Activated CD8-positive, alpha-beta memory T cell treated with anti-CD3 and anti-CD28 coated beads, Interleukin-2, amount 10 ng/mL, durations not matched to agents 7 days and 5 days (primary cell): ENCODE data around the gene STMND1. TPM values are rescaled to one million over a fixed set of nuclear protein-coding genes. Genes with fewer than 3 reads are reported as not detected.

Source experiments
- ATAC-seq: fragments of 150-1000 bp; cut with Tn5 transposase; one replicate; pipeline ENCODE4 v1.10.0; 2021; ENCODE audit warnings: moderate library complexity
- CTCF ChIA-PET: fragments of 350-600 bp; sonication (Branson Sonifier 250); formaldehyde crosslinking; loops from one replicate; lab custom pipeline; 2021; ENCODE audit warnings: antibody characterized with exemption; lab: Charles Lee
- DNase-seq: peaks from one replicate; pipeline ENCODE4 v3.0.0-alpha.2; 2020
- H3K27ac Mint-ChIP-seq: one replicate; pipeline ENCODE4 v1.8.0; 2021; ENCODE audit warnings: mild to moderate bottlenecking, mixed read lengths
- H3K27me3 Mint-ChIP-seq: one replicate; pipeline ENCODE4 v1.8.0; 2021; ENCODE audit warnings: mixed read lengths
- H3K36me3 Mint-ChIP-seq: one replicate; pipeline ENCODE4 v1.8.0; 2021; ENCODE audit warnings: mild to moderate bottlenecking, mixed read lengths
- H3K4me1 Mint-ChIP-seq: one replicate; pipeline ENCODE4 v1.8.0; 2021; ENCODE audit warnings: mixed read lengths
- H3K4me3 Mint-ChIP-seq: one replicate; pipeline ENCODE4 v1.8.0; 2021; ENCODE audit warnings: mild to moderate bottlenecking, moderate library complexity, mixed read lengths
- H3K9me3 Mint-ChIP-seq: one replicate; pipeline ENCODE4 v1.8.0; 2022; ENCODE audit warnings: low read depth, mixed read lengths
- total RNA-seq, 2 experiments: library from RNA; stranded (reverse); gene quantifications; one replicate each; pipeline ENCODE4 v1.2.3, GENCODE V29; 2021

Gene STMND1
- total RNA-seq, 2 experiments from 2014 or later: not detected

- CTCF ChIA-PET: no interaction called here
Measured at GRCh38 chr6:17081860-17082508, 19.9 kb upstream of the STMND1 start.

GRCh38 chr6:17083397-17083796, 18.5 kb upstream of the STMND1 start:
- peaks cover 13% of the 10 kb centered on the region for H3K27me3 Mint-ChIP-seq
- ATAC-seq (no peak), DNase-seq (no peak)
- no peak overlapping the region for H3K27ac Mint-ChIP-seq
- no peak overlapping the region for H3K4me3 Mint-ChIP-seq
- no peaks in the 10 kb centered on the region for H3K36me3 Mint-ChIP-seq
- CTCF ChIA-PET: no interaction called here
- no peaks in the 10 kb centered on the region for H3K9me3 Mint-ChIP-seq
- H3K4me1 Mint-ChIP-seq: no peaks in the 10 kb centered on the region

More at GRCh38 chr6:17081860-17082508, 19.9 kb upstream of the STMND1 start:
- no peaks in the 10 kb centered on the region for H3K4me1 Mint-ChIP-seq
- ATAC-seq: no peak
- H3K4me3 Mint-ChIP-seq: no peak overlapping the region
- H3K9me3 Mint-ChIP-seq: no peaks in the 10 kb centered on the region
- no peak overlapping the region for H3K27ac Mint-ChIP-seq
- H3K27me3 Mint-ChIP-seq: peaks cover 14% of the 10 kb centered on the region
- DNase-seq: no peak
- H3K36me3 Mint-ChIP-seq: no peaks in the 10 kb centered on the region

- no peak for DNase-seq
- peaks cover 2% of the 10 kb centered on the region for H3K9me3 Mint-ChIP-seq
- ATAC-seq: no peak
- H3K27ac Mint-ChIP-seq: no peak overlapping the region
- H3K4me3 Mint-ChIP-seq: no peak overlapping the region
- CTCF ChIA-PET: interaction anchor here (1.0 to 1.1 kb wide), 4 partner anchors 11 to 754 kb away, joined by 3 to 5 read pairs (median 4); no protein-coding TSS in a partner anchor
- no peaks in the 10 kb centered on the region for H3K4me1 Mint-ChIP-seq
- H3K27me3 Mint-ChIP-seq: peaks cover 13% of the 10 kb centered on the region
- H3K36me3 Mint-ChIP-seq: peaks cover 2% of the 10 kb centered on the region
Measured at GRCh38 chr6:17086469-17086868, 15.4 kb upstream of the STMND1 start.

- Mint-ChIP-seq H3K36me3 (peaks cover 2% of the 10 kb centered on the region), H3K4me1 (no peaks in the 10 kb centered on the region), H3K27me3 (peaks cover 16% of the 10 kb centered on the region), H3K4me3 (no peak overlapping the region), H3K9me3 (peaks cover 2% of the 10 kb centered on the region), H3K27ac (no peak overlapping the region)
- no peak for DNase-seq
- CTCF ChIA-PET: no interaction called here
- no peak for ATAC-seq
Measured at GRCh38 chr6:17088091-17088611, 13.7 kb upstream of the STMND1 start.

GRCh38 chr6:17091122-17091521, 10.7 kb upstream of the STMND1 start:
- peaks cover 10% of the 10 kb centered on the region for H3K27me3 Mint-ChIP-seq
- CTCF ChIA-PET: no interaction called here

GRCh38 chr6:17093686-17094085, 8.2 kb upstream of the STMND1 start:
- Mint-ChIP-seq H3K4me3 (no peak overlapping the region), H3K4me1 (no peaks in the 10 kb centered on the region), H3K9me3 (peaks cover 2% of the 10 kb centered on the region), H3K36me3 (peaks cover 2% of the 10 kb centered on the region), H3K27ac (no peak overlapping the region), H3K27me3 (peaks cover 19% of the 10 kb centered on the region)
- ATAC-seq (no peak), DNase-seq (no peak)
- CTCF ChIA-PET: interaction anchor here (0.6 kb wide), 1 partner anchor 762 kb away, joined by 3 read pairs; no protein-coding TSS in a partner anchor

More at GRCh38 chr6:17091122-17091521, 10.7 kb upstream of the STMND1 start:
- Mint-ChIP-seq H3K27ac (no peak overlapping the region), H3K4me3 (no peak overlapping the region), H3K9me3 (peaks cover 2% of the 10 kb centered on the region), H3K36me3 (peaks cover 2% of the 10 kb centered on the region), H3K4me1 (no peaks in the 10 kb centered on the region)
- DNase-seq (no peak), ATAC-seq (no peak)

GRCh38 chr6:17096096-17096495, 5.8 kb upstream of the STMND1 start:
- CTCF ChIA-PET: no interaction called here
- H3K4me3 Mint-ChIP-seq: no peak overlapping the region
- no peaks in the 10 kb centered on the region for H3K4me1 Mint-ChIP-seq
- DNase-seq: no peak
- peaks cover 37% of the 10 kb centered on the region for H3K27me3 Mint-ChIP-seq
- no peaks in the 10 kb centered on the region for H3K36me3 Mint-ChIP-seq
- ATAC-seq: no peak
- no peaks in the 10 kb centered on the region for H3K9me3 Mint-ChIP-seq
- no peak overlapping the region for H3K27ac Mint-ChIP-seq

- CTCF ChIA-PET: no interaction called here
- Mint-ChIP-seq H3K27ac (no peak overlapping the region), H3K4me1 (no peaks in the 10 kb centered on the region), H3K36me3 (no peaks in the 10 kb centered on the region), H3K9me3 (no peaks in the 10 kb centered on the region), H3K27me3 (peaks cover 42% of the 10 kb centered on the region), H3K4me3 (no peak overlapping the region)
- DNase-seq: no peak
- no peak for ATAC-seq
Measured at GRCh38 chr6:17096652-17097051, 5.2 kb upstream of the STMND1 start.

- DNase-seq (no peak), ATAC-seq (no peak)
- H3K4me3 Mint-ChIP-seq: no peak overlapping the region
- CTCF ChIA-PET: interaction anchor here (1.2 kb wide), 1 partner anchor 9 kb away, joined by 3 read pairs; no protein-coding TSS in a partner anchor
- H3K9me3 Mint-ChIP-seq: no peaks in the 10 kb centered on the region
- H3K27ac Mint-ChIP-seq: no peak overlapping the region
- peaks cover 2% of the 10 kb centered on the region for H3K4me1 Mint-ChIP-seq
- H3K36me3 Mint-ChIP-seq: no peaks in the 10 kb centered on the region
- H3K27me3 Mint-ChIP-seq: peaks cover 50% of the 10 kb centered on the region
Measured at GRCh38 chr6:17097982-17098381, 3.9 kb upstream of the STMND1 start.

GRCh38 chr6:17098538-17098937, 3.3 kb upstream of the STMND1 start:
- no peaks in the 10 kb centered on the region for H3K9me3 Mint-ChIP-seq
- peaks cover 2% of the 10 kb centered on the region for H3K4me1 Mint-ChIP-seq
- no peak overlapping the region for H3K27ac Mint-ChIP-seq
- H3K27me3 Mint-ChIP-seq: peaks cover 53% of the 10 kb centered on the region
- H3K36me3 Mint-ChIP-seq: no peaks in the 10 kb centered on the region
- no peak for DNase-seq
- no peak for ATAC-seq
- CTCF ChIA-PET: interaction anchor here (1.2 kb wide), 1 partner anchor 8 kb away, joined by 3 read pairs; no protein-coding TSS in a partner anchor
- no peak overlapping the region for H3K4me3 Mint-ChIP-seq

- no peak overlapping the region for H3K27ac Mint-ChIP-seq
- H3K36me3 Mint-ChIP-seq: no peaks in the 10 kb centered on the region
- peaks cover 53% of the 10 kb centered on the region for H3K27me3 Mint-ChIP-seq
- no peaks in the 10 kb centered on the region for H3K9me3 Mint-ChIP-seq
- H3K4me1 Mint-ChIP-seq: peaks cover 2% of the 10 kb centered on the region
- CTCF ChIA-PET: no interaction called here
- H3K4me3 Mint-ChIP-seq: no peak overlapping the region
- no peak for ATAC-seq
- no peak for DNase-seq
Measured at GRCh38 chr6:17099401-17100059, 2.3 kb upstream of the STMND1 start.

GRCh38 chr6:17100806-17101205, 1.0 kb upstream of the STMND1 start:
- CTCF ChIA-PET: no interaction called here
- no peaks in the 10 kb centered on the region for H3K36me3 Mint-ChIP-seq

GRCh38 chr6:17102258-17102870, 514 bp downstream of the STMND1 start:
- Mint-ChIP-seq H3K9me3 (no peaks in the 10 kb centered on the region), H3K4me3 (no peak overlapping the region), H3K27ac (no peak overlapping the region), H3K4me1 (peaks cover 2% of the 10 kb centered on the region), H3K36me3 (no peaks in the 10 kb centered on the region), H3K27me3 (peaks cover 48% of the 10 kb centered on the region)
- CTCF ChIA-PET: no interaction called here
- DNase-seq (no peak), ATAC-seq (no peak)

More at GRCh38 chr6:17100806-17101205, 1.0 kb upstream of the STMND1 start:
- DNase-seq (no peak), ATAC-seq (no peak)
- no peaks in the 10 kb centered on the region for H3K9me3 Mint-ChIP-seq
- peaks cover 51% of the 10 kb centered on the region for H3K27me3 Mint-ChIP-seq
- H3K4me3 Mint-ChIP-seq: no peak overlapping the region
- H3K4me1 Mint-ChIP-seq: peaks cover 2% of the 10 kb centered on the region
- no peak overlapping the region for H3K27ac Mint-ChIP-seq
